SK-N-SH treated with all-trans-retinoic acid at 6 μM for 48 hours (cell line): ENCODE measurements around the gene GNL1.

Source experiments
- BACH2 ChIP-seq: fragments of 250-450 bp; sonication (Bioruptor Pico); IDR thresholded peaks from 2 replicates; pipeline ENCODE4 v1.9.0; 2021; ENCODE audit warnings: mild to moderate bottlenecking, borderline replicate concordance
- GLIS3 ChIP-seq: fragments of 250-450 bp; sonication (Bioruptor Pico); IDR thresholded peaks from 2 replicates; pipeline ENCODE4 v1.5.0; 2020; ENCODE audit warnings: mild to moderate bottlenecking, moderate library complexity
- OSR1 ChIP-seq: fragments of 250-450 bp; sonication (Bioruptor Pico); IDR thresholded peaks from 2 replicates; pipeline ENCODE4 v1.8.0; 2022; ENCODE audit warnings: moderate library complexity, mild to moderate bottlenecking, inconsistent platforms
- RARB ChIP-seq: fragments of 250-450 bp; sonication (Bioruptor Pico); IDR thresholded peaks from 2 replicates; pipeline ENCODE4 v1.8.0; 2021; ENCODE audit warnings: mild to moderate bottlenecking, moderate library complexity
- ZFP3 ChIP-seq: fragments of 250-450 bp; sonication (Bioruptor Pico); IDR thresholded peaks from 2 replicates; pipeline ENCODE4 v1.5.0; 2020; ENCODE audit warnings: mild to moderate bottlenecking, moderate library complexity
- ZFP30 ChIP-seq: fragments of 450-650 bp; formaldehyde crosslinking; IDR thresholded peaks from 2 replicates; pipeline ENCODE4 v1.5.0; 2022; ENCODE audit warnings: mild to moderate bottlenecking, moderate library complexity
- TF ChIP-seq, protein P1 (sequence below): fragments of 250-450 bp; sonication (Bioruptor Pico); IDR thresholded peaks from 2 replicates; pipeline ENCODE4 v1.5.1; 2020; ENCODE audit warnings: low read depth, mild to moderate bottlenecking, moderate library complexity
- TF ChIP-seq, protein P2 (sequence below): fragments of 250-450 bp; sonication (Bioruptor Pico); IDR thresholded peaks from 2 replicates; pipeline ENCODE4 v1.8.0; 2020; ENCODE audit warnings: mild to moderate bottlenecking, moderate library complexity, borderline replicate concordance
- TF ChIP-seq, protein P3 (sequence below): fragments of 250-450 bp; sonication (Bioruptor Pico); IDR thresholded peaks from 2 replicates; pipeline ENCODE4 v1.5.0; 2020; ENCODE audit warnings: mild to moderate bottlenecking, moderate library complexity

DNA sequence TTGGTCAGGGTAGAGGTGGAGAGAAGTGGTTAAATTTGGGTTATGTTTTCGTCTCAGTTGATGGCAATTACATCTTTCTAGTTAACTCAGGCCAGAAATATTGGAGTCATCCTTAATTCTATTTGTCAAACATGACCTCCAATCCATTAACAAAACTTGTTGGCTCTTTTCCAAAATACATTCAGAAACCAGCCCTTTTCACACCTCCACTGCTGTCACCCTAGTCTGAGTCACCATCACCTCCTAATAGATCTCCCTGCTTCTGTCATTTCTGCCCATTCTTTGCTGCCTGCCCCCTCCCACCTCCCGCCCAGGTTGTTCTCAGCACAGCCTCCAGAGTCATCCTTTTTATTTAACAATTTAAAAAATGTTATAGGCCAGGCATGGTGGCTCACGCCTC, 12.0 kb upstream of the GNL1 start:
- TF ChIP-seq OSR1 (CRISPR knock-in tag) (no peak), RARB (CRISPR knock-in tag) (no peak), ZFP30 (no peak), GLIS3 (CRISPR knock-in tag) (no peak), ZFP3 (CRISPR knock-in tag) (no peak), BACH2 (no peak)
- TF ChIP-seq, protein P1, sequence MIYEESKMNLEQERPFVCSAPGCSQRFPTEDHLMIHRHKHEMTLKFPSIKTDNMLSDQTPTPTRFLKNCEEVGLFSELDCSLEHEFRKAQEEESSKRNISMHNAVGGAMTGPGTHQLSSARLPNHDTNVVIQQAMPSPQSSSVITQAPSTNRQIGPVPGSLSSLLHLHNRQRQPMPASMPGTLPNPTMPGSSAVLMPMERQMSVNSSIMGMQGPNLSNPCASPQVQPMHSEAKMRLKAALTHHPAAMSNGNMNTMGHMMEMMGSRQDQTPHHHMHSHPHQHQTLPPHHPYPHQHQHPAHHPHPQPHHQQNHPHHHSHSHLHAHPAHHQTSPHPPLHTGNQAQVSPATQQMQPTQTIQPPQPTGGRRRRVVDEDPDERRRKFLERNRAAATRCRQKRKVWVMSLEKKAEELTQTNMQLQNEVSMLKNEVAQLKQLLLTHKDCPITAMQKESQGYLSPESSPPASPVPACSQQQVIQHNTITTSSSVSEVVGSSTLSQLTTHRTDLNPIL (CRISPR knock-in tag) = no peak
- TF ChIP-seq, protein P2, sequence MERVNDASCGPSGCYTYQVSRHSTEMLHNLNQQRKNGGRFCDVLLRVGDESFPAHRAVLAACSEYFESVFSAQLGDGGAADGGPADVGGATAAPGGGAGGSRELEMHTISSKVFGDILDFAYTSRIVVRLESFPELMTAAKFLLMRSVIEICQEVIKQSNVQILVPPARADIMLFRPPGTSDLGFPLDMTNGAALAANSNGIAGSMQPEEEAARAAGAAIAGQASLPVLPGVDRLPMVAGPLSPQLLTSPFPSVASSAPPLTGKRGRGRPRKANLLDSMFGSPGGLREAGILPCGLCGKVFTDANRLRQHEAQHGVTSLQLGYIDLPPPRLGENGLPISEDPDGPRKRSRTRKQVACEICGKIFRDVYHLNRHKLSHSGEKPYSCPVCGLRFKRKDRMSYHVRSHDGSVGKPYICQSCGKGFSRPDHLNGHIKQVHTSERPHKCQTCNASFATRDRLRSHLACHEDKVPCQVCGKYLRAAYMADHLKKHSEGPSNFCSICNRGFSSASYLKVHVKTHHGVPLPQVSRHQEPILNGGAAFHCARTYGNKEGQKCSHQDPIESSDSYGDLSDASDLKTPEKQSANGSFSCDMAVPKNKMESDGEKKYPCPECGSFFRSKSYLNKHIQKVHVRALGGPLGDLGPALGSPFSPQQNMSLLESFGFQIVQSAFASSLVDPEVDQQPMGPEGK (CRISPR knock-in tag) = no peak
- TF ChIP-seq, protein P3, sequence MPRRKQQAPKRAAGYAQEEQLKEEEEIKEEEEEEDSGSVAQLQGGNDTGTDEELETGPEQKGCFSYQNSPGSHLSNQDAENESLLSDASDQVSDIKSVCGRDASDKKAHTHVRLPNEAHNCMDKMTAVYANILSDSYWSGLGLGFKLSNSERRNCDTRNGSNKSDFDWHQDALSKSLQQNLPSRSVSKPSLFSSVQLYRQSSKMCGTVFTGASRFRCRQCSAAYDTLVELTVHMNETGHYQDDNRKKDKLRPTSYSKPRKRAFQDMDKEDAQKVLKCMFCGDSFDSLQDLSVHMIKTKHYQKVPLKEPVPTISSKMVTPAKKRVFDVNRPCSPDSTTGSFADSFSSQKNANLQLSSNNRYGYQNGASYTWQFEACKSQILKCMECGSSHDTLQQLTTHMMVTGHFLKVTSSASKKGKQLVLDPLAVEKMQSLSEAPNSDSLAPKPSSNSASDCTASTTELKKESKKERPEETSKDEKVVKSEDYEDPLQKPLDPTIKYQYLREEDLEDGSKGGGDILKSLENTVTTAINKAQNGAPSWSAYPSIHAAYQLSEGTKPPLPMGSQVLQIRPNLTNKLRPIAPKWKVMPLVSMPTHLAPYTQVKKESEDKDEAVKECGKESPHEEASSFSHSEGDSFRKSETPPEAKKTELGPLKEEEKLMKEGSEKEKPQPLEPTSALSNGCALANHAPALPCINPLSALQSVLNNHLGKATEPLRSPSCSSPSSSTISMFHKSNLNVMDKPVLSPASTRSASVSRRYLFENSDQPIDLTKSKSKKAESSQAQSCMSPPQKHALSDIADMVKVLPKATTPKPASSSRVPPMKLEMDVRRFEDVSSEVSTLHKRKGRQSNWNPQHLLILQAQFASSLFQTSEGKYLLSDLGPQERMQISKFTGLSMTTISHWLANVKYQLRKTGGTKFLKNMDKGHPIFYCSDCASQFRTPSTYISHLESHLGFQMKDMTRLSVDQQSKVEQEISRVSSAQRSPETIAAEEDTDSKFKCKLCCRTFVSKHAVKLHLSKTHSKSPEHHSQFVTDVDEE (CRISPR knock-in tag) = no peak
